Middle frontal gyrus (tissue), 1 donor: Measurements from ENCODE around the gene TDRKH.

Source experiments
- DNase-seq: peaks from one replicate; pipeline ENCODE4 v3.0.0-alpha.2; 2015; ENCODE audit warnings: low spot score; ENCODE audit errors: extremely low spot score

TDRKH gene

DNA sequence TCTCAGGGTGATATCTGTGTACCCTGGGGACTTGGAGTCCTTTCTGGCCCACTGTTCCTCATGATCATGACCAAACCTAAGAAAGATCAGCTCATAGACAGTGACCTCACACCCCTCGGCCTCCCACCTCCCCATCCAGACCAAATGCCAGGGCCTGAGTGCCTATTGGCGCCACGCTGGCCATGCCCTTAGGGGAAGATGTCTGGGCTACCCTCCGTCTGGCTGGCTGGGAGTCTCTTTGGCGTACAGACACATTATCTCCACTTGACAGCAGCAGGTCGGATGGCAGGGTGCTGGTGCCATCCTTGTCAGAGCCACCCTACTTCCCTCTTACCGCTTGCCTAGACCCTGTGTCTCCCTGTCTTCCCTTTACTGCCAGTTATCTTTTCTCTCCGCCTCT lies 32.9 kb upstream of the TDRKH start:
- DNase-seq: no peak

- no peak for DNase-seq
Observed at GRCh38 chr1:151822404-151822803, 32.1 kb upstream of the TDRKH start.

- no peak for DNase-seq
Observed at GRCh38 chr1:151820940-151821339, 30.6 kb upstream of the TDRKH start.

- DNase-seq: no peak
Observed at GRCh38 chr1:151819976-151820623, 29.8 kb upstream of the TDRKH start.

DNA sequence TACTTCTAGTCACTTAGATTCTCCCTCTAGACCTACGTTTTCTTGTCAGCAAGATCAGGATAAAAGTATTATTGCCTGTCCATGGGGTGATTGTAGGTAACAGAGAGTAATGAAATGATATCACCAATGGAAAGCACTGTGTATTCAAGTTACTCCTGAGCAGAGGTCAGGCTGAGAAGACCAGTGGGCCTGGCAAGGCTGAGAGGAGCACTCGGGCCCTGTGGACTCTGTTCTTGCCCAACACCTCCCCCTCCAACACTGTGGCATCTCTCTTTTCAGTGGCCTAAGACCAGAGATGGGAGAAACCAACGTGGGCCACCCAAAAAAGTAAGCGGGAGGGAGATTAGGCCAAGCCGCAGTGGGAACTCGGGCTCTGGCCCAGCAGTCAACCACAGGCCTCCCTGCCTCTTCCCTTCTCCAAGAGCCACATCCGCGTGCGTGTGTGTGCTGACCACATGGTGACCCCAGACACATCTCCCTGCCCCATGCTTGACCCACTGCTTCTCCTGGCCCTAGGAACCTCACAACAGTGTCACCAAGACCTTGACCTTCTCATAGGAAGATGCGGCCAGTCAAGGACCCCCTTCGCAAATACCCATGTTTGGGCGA lies 29.0 kb upstream of the TDRKH start:
- DNase-seq: no peak

DNA sequence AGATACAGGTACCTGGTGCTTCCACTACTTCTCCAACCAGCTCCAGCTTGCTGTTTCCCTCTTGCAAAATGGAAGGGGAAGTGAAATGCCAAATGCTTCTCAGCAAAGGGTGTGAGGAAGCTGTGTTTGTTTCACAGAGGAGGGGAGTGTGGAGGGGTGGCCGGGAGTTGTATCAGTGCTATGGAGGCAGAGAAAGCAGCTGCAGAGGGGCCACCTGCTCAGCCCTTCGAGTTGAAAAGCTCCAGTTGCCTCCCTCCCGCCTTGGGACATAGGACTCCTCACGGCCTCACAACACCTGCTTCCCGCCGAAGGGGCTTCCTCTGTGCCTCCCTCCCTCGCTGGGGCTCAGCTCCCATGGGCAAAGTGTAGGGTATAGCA lies 27.0 kb upstream of the TDRKH start:
- no peak for DNase-seq

DNA sequence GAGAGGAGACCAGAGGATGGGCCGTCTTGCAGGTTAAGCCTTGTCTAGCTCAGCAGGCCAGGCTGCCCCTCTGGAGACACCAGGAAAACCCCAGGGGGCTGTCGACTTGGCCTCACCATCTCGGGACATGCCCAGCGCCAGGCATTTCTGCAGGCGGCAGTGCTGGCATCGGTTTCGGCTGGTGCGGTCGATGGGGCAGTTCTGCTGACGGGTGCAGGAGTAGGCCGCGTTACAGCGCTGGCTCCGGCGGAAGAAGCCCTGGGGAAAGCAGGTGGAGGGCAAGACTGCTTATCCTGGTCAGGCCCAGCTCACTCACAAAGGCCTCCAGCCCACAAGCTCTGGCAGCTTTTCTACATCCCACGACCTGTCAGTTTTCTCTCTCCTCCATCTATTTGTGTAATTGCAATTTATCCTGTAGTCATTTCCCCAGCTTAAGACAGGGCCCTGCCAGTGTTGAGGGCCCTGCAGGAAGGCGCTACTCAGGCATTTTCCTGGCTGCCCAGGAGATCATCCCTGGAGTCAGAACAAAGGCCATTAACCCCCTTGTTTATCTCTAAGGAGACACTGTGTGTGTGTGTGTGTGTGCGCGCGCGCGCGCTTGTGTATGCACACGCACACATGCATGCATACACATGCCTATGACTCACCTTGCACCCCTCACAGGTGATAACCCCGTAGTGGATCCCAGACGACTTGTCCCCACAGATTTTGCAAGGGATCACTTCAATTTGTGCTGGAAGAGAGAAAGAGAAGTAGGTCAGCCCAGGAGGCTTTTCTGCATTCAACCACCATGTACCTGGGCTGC lies 26.4 kb upstream of the TDRKH start:
- no peak for DNase-seq

DNA sequence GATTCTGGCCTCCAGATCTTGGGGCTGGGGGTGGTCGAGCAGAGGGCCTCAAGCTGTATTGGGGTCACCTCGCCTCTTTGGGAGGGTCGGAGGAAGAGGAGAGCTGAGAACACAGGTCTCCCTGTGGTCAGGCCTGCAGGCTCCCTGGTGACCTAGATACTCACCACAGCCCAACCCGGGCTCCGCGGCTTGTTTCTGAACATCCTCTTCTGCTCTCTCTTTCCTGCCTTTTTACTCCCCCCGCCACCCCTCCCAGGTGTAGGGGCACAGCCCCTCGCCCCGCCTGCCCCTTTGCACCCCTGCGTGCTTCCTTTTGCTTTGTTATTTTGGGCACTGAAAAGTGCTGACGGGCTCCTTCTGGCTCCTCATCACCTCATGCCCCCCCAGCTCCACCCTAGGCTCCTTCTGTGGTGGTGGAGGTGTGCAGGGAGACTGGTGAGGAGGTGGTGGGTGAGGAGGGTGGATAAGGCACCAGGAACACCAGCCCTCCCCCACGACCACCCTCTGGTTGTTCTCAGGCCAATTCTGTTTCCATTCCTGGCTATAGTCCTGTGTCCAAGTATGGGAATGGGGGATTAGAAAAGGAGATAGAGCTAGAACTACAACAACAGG lies 25.5 kb upstream of the TDRKH start:
- no peak for DNase-seq

DNA sequence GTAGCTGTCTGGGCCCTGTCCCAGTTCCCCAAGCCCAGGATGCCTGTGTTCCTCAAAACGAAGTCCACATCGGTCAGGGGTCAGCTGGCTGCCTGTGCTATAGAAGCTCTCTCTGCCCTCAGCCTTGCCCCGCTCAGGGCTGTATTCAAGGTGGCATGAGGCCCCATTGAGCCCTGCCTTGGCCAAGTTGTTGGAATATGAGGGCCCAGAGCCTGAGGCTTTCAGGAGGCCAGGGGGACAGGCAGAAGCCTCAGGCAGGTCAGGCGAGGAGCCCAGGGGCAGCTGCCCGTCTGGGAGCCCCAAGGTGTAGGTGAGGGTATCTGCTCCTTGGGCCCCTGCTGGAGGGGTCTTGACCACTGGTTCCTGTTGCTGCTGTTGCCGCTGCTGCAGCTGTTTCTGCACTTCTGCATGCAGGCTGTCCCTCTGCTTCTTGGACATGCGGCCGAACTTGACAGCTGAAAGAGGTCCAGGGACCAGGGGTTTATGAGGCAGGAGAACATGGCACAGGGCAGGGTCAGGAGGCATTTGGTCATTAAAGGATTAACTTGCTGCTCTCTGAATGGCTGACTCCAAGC lies 24.8 kb upstream of the TDRKH start:
- DNase-seq: no peak

GRCh38 chr1:151814426-151814825 lies 24.1 kb upstream of the TDRKH start:
- no peak for DNase-seq

DNA sequence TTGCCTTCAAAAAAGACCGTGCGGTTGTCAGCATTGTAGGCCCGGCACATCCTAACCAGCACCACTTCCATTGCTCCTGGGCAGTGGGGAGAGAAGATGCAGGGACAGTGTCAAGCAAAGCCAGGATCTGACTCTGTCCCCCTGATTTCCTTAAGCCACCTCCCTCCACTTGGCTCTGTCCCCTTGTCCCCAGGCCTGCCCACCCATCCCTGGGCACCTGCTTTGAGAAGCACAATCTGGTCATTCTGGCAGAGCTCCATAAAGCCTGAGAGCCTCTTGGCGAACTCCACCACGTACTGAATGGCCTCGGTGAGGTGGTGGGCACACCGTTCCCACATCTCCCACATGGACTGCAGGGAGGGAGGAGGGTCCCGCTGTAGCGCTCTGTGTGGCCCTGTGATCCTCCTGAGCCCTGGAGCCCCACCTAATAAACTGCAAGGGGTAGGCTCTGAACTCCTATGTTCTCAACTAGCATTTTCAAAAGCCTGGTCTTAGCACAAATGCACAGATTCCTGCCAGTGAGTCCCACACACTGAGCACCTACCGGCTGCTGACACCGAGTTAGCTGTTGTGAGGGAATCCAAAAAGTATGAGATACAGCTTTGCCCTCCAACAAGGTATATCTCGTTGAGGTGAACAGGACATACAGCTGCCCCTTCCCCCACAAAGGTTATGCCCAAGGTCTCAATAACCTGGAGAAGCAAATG lies 23.1 kb upstream of the TDRKH start:
- DNase-seq: no peak

- no peak for DNase-seq
Observed at GRCh38 chr1:151811181-151811580, 20.9 kb upstream of the TDRKH start.

DNA sequence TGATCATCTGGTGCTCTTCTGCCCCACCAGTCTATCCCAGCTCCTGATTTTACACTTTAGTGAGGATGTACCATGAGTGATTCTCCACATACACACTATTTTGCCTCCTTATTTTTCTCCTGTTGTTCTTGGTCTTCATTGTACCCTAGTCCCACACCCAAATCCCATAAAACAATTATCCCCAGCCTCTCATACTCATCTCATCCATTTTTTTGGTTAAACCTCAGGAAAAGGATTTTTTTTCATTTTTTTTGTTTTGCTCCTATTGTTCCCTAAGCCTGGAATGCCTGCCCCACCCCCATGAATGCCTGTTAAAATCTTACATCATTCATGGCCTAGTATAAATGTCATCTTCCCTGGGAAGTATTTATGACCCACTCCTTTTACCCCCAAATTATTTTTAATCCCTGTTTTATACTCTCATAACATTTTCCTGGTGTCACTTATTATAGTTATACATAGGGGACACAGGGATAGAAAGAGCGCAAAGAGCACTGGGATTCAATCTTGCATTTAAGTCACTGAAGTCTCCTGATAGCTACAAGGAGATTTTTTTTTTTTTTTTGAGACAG lies 19.8 kb upstream of the TDRKH start:
- DNase-seq: no peak

DNA sequence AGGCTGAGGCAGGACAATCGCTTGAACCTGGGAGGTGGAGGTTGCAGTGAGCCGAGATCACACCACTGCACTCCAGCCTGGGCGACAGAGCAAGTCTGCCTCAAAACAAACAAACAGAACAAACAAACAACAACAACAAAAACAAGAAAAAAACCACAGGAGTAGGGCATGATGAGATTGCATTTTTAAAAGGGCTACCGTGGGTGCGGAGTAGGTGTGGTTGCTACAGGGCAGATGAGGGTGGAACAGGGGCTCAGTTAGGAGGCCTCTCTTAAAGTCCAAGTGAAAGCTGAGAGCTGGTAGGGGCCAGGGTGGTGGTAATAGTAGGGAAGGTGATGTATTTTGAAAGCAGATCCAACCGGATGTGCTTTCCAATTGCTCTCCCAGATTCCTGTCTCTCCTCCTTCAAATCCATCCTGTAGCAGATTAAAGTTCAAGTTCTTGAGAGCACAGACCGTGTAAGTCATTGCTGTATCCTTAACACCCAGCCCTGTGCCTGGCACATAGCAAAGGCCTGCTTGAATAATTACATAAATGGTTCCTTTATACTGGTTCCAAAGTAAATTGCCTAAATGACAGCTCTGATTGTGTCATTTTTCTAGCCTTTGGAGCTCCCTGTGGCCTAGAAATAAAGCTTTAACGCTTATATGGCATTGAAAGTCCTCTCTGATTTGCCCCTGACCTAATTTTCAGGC lies 19.1 kb upstream of the TDRKH start:
- no peak for DNase-seq

DNA sequence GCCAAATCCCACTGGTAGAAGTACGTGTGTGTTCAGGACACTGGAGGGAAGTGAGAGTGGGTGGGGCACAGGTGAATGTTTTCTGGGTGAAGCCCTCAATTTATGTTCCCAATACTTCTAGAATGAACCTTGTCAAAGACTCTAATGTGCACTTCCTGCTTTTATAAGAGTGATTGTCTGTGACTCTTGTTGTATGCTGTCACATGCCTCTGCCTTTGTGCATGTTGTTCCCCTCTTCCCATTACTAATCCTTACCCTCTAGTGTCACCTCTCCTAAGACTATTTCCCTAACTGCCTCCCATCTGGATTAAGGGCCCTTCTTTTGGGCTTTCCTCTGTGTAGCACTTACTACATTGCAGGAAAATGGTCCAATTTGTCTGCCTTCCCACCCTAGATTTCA lies 17.5 kb upstream of the TDRKH start:
- DNase-seq: no peak

GRCh38 chr1:151807131-151807530 lies 16.8 kb upstream of the TDRKH start:
- no peak for DNase-seq

DNA sequence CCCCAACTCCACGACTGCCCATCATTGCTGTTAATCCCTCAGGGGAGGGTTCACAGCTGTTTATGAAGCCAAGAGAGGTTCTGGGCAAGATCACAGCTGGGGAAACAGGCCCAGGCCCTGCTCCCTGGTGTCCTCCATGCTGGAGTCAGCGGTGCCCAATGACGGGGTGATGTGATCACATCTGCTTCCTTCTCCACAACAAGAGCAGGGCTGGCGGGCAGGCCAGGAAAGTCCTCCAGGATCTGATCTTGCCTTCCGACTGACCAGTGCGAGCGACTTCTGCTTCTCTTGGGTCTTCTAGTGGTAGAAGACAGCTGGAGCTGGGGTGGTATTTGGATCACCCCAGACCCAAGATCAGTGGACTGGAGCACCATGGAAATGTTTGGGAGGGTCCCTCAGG lies 15.9 kb upstream of the TDRKH start:
- no peak for DNase-seq

DNA sequence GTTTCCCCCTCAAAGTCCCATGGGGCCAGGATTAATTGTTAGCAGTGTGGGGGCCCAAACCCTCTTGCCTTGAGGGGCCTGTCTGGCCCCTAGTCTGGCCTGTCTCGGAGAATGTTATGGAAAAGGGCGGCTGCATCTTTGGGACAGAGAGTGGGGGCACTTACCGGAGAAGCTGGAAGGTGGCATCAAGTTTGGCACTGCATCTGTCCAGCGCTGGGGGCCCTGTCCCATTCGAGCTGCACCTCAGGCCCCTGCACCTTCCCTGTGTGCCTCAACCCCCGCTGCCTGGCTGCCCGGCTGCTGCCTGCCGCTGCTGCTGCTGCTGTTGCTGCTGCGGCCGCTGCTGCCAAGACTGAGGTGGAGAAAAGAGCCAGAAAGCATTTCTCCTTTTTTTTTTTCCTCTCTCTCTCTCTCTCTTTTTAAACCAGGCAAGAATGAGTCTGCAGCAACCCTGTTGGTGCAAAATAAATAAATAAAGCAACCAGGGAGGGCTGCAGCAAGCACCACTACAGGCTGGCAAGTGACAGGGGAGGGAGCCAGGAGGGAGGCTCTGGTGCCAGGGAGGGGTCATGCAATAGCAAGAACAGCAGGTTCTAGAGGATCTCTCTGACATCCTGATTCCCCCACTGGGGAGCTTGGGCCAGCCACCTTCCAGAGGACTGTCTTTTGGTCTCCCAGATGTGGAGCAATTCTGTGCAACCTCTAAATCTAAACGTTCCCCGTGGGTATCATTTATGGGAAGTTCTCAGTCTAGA lies 14.9 kb upstream of the TDRKH start, which contains the start of gene LINGO4:
TSS of gene LINGO4 (minus strand) at position 354 of the 755 bp plus-strand sequence. CDS start 2,715 bp downstream, outside the sequence.
- no peak for DNase-seq

- no peak for DNase-seq
Observed at GRCh38 chr1:151803915-151804314, 13.6 kb upstream of the TDRKH start.
